Right atrium auricular region (tissue), 2 donors: ENCODE data around the gene TYW1. TPM values are rescaled to one million over a fixed set of nuclear protein-coding genes. Genes with fewer than 3 reads are reported as not detected.
"Not testable (repeated sequence)": the region's sequence is repeated elsewhere in the genome, so short reads cannot be mapped to it uniquely, and the experiment has no call there.

Source experiments
- DNase-seq: peaks from one replicate; pipeline ENCODE4 v3.0.0-alpha.2; 2019; ENCODE audit warnings: low spot score
- H3K27ac ChIP-seq, 2 donors: fragments of 200-600 bp; sonication (generic); 1 replicate in 1 of 2; 2 replicates in 1 of 2; pipeline ENCODE4 v1.5.1; 2016 to 2019
- H3K27me3 ChIP-seq, 2 donors: fragments of 200-600 bp; sonication (generic); one replicate each; pipeline versions ENCODE4 v1.5.1 to v1.6.0; 2017 to 2019
- H3K36me3 ChIP-seq: fragments of 200-600 bp; sonication (generic); one replicate; pipeline ENCODE4 v1.5.1; 2016
- H3K4me1 ChIP-seq, 2 donors: fragments of 200-600 bp; sonication (generic); one replicate each; pipeline versions ENCODE4 v1.5.1 to v1.6.0; 2017 to 2019
- H3K4me3 ChIP-seq, 2 donors: fragments of 200-600 bp; sonication (generic); 1 replicate in 1 of 2; 2 replicates in 1 of 2; pipeline ENCODE4 v1.5.1; 2017 to 2019; ENCODE audit warnings: mild to moderate bottlenecking in 1 of 2, moderate library complexity in 1 of 2
- H3K9me3 ChIP-seq, 2 donors: fragments of 200-600 bp; sonication (generic); one replicate each; pipeline ENCODE4 v1.5.1; 2019
- total RNA-seq, 2 donors: library from RNA; depleted of rRNA; stranded (reverse); fragments of >200 nt; gene quantifications; one replicate each; pipeline ENCODE4 v1.1.0, GENCODE V29; 2016
- TF ChIP-seq, protein P1 (sequence below), 2 donors: fragments of 200-600 bp; sonication (generic); IDR thresholded peaks; one replicate each; pipeline ENCODE4 v1.5.1; 2019; ENCODE audit warnings: antibody characterized with exemption in 2 of 2

The TYW1 gene
- total RNA-seq, 2 donors from 2014 or later, result 12.4 to 23.8 TPM

DNA sequence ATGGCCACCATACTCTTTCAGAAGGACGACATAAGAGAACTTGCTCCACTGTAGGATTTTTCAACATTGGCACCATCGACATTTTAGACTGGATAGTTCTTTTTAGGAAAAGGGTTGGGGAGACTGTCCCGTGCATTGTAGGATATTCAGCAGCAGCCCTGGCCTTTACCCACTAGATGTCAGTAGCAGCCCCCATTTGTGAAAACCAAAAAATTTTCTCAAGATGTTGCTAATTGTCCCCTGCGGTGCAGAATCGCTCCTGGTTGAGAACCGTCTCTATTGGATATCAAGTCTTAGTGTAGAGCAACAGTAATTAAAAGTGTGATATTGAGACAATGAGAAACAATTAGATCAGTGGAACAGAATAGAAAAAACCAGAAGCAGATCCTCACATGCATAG lies 180.1 kb downstream of the TYW1 start:
- not testable (repeated sequence) for H3K4me1 ChIP-seq, H3K27me3 ChIP-seq, H3K9me3 ChIP-seq, DNase-seq, H3K36me3 ChIP-seq, H3K4me3 ChIP-seq, H3K27ac ChIP-seq
- TF ChIP-seq, protein P1, sequence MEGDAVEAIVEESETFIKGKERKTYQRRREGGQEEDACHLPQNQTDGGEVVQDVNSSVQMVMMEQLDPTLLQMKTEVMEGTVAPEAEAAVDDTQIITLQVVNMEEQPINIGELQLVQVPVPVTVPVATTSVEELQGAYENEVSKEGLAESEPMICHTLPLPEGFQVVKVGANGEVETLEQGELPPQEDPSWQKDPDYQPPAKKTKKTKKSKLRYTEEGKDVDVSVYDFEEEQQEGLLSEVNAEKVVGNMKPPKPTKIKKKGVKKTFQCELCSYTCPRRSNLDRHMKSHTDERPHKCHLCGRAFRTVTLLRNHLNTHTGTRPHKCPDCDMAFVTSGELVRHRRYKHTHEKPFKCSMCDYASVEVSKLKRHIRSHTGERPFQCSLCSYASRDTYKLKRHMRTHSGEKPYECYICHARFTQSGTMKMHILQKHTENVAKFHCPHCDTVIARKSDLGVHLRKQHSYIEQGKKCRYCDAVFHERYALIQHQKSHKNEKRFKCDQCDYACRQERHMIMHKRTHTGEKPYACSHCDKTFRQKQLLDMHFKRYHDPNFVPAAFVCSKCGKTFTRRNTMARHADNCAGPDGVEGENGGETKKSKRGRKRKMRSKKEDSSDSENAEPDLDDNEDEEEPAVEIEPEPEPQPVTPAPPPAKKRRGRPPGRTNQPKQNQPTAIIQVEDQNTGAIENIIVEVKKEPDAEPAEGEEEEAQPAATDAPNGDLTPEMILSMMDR (IDR thresholded peaks at IDR 0.05), result peak; percentile 26 to 58

DNA sequence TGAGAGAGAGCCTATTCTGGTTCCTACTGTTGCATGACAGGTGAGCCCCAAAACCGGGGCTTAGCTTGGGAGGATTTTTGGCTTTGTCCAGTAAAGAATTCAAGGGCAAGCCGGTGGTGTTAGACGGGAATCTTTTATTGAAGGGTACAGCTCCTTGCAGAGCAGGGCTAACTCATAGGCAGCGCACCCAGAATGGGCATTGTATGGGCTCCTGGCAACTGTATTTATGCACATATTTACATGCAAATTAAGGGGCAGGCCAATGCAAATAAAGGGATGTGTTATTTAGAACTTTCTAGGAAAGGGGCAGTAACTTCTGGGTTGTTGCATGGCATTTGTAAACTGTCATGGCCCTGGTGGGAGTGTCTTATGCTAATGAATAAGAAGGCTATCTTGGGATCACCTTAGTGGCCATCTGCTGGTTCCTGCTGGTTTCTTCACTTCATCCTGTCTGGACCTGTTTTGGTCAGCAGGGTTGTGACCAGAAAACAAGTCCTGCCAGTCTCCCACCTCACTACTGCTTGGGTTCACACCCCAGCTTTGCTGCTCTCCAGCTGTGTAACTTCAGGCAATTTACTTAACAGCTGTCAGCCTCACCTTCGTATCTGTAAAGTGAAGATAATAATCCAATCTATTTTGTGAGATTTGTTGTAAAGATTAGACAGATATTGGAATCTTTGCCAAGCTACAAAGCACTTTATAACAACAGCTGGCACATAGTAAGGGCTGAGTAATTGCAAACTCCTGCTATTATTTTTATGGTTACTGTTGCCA lies 182.5 kb downstream of the TYW1 start:
- H3K9me3 ChIP-seq, H3K27ac ChIP-seq, H3K36me3 ChIP-seq, H3K27me3 ChIP-seq, DNase-seq, H3K4me3 ChIP-seq, H3K4me1 ChIP-seq: not testable (repeated sequence)

DNA sequence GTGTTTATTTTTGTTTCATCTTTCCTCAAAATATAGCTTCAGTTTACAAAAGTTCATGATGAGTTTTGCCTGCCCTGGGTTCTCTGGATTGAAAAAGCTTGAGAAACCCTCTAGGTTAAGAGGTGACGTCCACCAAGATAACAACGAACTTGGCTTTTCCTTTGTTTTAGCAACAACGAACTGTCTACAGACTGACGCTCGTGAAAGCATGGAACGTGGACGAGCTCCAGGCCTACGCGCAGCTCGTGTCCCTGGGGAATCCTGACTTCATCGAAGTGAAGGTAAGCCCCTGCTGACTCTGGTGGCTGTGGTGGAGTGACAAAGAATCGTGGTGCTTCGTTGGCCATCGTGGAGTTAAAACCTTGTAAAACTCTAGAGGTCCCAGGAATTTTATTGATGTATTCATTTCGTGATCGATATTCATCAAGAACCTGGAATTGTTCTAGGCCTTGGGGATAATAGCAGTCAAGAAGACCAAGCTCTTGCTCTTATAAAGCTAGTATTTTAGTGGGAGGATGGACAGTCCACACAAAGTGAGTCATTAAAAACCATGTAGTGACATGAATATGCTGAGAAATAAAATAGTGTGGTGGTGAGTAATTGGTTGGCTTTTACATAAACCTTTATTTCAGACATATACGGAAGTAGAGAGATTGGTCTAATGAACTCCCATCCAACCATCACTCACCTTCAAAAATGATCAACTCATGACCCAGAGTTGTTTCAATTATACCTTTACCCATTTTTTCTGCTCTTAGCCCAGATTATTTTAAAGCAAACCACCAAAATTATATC lies 186.5 kb downstream of the TYW1 start:
- H3K27ac ChIP-seq, result not testable (repeated sequence)

DNA sequence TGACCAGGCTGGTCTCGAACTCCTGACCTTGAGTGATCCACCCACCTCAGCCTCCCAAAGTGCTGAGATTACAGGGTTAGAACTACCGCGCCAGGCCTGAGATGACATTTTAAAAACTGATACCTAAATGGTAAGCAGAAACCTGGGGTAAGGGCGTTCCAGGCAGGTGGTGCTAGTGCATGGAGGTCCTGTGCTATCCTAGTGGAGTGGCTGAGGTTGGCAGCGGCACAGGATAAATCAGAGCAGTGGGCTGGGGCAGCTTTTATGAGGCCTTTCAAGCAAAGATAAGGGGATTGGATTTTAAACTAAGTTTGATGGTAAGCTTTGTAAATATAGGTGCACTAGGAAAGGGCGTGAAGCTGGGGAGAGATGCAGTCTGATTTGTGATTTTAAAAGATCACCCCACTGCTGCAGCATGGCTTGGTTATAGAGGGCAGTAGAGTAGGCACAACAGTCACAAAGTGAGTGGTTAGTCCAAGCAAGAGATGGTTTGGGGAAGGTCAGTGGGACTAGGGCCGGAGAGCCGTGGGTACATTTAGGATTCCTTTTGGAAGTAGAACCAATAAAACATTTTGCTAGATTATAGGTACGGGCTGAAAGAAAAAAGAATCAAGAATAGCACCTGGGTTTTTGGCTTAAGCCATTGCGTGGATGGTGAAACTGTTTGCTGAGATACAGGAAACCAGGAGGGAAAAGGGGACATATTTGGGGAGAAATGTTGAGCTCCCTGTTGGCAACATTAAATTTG lies 188.5 kb downstream of the TYW1 start:
- H3K27ac ChIP-seq, result peak overlapping the region in 1 of 2 donors; percentile 37
- not testable (repeated sequence) for H3K9me3 ChIP-seq, DNase-seq, H3K36me3 ChIP-seq, H3K4me1 ChIP-seq, H3K4me3 ChIP-seq, H3K27me3 ChIP-seq

More for the DNA sequence above, 186.5 kb downstream of the TYW1 start:
- not testable (repeated sequence) for H3K9me3 ChIP-seq, H3K36me3 ChIP-seq, H3K4me1 ChIP-seq, DNase-seq, H3K4me3 ChIP-seq, H3K27me3 ChIP-seq

DNA sequence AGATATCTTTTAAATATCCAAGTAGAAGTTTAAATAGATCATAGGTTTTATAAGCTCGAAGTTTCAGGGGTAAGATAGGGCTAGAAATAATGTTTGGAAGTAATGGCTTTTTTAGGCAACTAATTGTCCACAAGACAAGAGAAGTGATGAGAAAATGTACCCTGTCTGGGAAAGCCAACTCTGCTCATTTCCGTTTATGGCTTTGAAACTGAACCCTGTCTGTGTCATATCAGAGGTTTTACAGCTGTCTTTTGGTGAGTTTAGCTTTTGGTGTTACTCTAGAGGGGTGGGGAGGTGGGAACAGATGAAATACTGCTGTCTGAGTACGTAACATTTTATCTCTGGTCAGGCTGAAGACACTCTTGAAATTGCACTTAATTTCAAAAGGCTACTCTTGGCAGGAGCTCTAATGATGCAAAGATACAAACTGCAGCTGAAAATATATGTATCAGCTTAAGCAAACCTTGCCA lies 189.1 kb downstream of the TYW1 start:
- not testable (repeated sequence) for H3K4me1 ChIP-seq, DNase-seq, H3K27me3 ChIP-seq, H3K36me3 ChIP-seq, H3K4me3 ChIP-seq, H3K9me3 ChIP-seq
- H3K27ac ChIP-seq, result peak overlapping the region in 1 of 2 donors; percentile 37

DNA sequence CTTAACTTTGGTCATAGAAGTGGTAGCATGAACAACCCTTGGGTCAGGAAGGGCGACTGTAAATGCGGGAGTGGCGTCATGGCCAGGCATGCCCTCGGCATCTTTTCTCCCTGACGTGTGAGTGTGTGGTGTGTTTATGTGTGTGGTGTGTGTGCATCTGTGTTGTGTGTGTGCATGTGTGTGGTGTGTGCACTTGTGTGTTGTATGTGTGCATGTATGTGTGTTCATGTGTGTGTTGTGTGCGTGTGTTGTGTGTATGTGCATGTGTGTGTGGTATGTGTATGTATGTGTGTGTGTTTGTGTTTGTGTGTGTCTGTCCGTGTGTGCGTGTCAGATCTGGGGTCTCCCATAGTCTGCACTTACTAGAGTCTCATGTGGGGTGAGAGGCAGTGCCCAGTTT lies 192.5 kb downstream of the TYW1 start:
- not testable (repeated sequence) for H3K27ac ChIP-seq, H3K4me1 ChIP-seq, DNase-seq, H3K4me3 ChIP-seq, H3K9me3 ChIP-seq, H3K27me3 ChIP-seq, H3K36me3 ChIP-seq

DNA sequence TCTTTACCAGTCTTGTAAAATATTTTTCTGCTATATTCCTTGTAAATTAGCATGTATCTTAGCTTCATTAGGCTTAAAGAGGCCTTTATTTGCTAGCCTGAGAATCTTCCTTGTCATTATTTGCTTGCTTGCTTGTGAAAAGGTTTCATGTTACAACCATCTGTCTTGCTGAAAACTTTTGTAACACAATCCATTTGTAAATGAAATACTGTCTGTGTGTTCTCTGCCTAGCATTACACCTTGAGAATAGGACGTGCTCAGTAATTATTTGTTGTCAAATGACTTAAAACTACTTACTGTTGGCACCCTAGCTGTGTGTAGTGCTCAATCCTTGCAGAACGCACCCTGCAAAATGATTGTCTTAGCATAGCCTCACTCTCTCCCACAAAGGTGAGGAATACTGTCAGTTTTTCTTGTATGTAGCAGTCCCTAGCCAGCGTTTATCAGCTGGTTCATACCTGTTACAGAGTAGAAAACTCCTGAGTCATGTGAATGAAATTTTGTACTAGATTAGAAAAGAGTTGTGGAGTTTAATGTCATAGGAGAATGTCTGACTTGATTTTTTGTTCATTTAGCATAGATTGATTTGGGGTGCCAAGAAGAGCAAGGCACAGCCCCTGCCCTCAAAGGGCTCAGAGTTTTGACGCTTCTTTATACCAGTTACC lies 193.3 kb downstream of the TYW1 start:
- not testable (repeated sequence) for DNase-seq, H3K9me3 ChIP-seq, H3K4me3 ChIP-seq, H3K27ac ChIP-seq, H3K4me1 ChIP-seq, H3K27me3 ChIP-seq, H3K36me3 ChIP-seq

DNA sequence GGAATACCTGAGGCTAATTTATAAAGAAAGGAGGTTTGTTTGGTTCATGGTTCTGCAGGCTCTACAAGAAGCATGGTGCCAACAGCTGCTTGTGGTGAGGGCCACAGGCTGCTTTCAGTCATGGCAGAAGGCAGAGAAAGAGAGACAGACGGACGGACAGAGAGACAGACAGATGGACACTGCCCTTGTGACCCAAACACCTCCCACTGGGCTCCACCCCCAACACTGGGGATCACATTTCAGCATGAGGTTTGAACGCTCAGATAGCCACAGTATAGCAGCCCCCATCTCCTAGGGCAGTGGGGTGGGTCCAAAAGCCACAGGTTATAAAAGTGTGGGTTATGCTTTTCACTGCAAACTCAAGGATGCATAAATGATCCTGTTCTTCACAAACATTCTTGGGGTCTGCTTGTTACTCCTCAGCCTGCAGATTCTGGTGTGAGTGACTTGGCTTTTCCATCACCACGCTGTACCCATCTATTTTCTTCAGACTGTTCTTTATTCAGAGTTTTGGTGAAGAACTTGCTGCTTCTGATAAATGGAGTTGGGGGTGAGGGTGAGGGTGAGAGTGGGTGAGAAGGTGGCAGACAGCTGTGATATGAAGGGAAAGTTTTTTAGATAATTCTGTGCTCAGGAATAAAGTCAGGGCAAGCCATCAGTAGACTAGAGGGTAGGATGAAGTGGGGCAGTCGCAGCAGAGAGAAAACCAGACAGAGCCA lies 194.5 kb downstream of the TYW1 start:
- not testable (repeated sequence) for DNase-seq, H3K27ac ChIP-seq, H3K9me3 ChIP-seq, H3K4me1 ChIP-seq, H3K4me3 ChIP-seq, H3K27me3 ChIP-seq, H3K36me3 ChIP-seq

DNA sequence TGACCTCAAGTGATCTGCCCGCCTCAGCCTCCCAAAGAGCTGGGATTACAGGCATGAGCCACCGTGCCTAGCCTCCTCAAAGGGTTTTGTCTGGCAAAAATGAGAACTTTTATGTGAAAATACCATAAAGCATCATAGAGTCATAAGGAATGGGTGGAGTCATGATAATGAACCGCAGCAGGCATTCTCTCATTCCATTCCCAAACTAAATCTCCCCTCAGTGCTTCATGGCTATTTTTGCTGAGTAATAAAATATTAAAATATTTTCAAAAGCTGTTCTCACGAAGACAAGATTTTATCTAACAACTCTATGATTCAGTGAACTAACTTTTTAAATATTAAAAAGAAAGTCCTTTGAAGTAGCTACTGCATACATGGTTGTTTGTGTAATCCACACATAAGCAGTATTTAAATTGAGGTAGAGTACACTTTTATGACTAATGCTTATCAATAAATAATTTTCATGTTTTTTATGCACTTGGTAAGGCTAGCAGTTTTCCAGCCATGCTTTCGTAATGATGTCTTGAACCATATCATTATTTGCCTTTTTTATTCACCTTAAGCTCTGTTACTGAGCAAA lies 195.6 kb downstream of the TYW1 start:
- H3K9me3 ChIP-seq, H3K4me3 ChIP-seq, DNase-seq, H3K27me3 ChIP-seq, H3K36me3 ChIP-seq, H3K27ac ChIP-seq, H3K4me1 ChIP-seq: not testable (repeated sequence)

DNA sequence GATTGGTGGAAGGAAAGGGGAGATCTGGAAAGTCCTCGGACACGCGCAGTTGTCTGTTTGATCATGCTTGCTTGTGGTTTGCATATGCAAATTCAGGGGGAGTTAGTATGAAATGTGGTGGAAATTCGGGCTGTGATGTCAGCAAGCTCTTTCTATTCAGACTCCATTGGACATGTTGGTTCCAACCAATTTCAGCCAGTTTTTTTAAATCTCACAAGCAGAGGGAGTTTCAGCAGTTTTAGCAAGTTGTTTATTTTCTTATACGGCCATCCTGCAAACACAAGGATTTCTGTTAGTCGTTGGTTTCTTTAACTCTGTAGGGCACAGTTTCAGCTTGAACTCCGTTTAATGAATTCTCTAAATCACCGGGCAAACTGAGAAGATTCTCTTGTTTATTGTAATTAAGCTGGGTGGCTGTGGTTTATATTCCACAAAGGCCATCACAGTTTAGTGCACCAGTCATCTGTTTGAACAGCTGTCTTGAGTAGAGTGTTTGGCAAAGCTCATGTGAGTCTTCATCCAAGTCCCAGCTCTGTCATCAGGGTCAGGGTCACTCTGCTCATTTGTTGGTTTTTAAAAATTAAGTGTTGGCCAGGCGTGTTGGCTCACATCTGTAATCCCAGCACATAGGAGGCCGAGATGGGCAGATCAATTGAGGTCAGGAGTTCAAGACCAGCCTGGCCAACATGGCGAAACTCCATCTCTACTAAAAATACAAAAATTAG lies 196.4 kb downstream of the TYW1 start:
- H3K4me3 ChIP-seq, H3K27ac ChIP-seq, H3K9me3 ChIP-seq, DNase-seq, H3K36me3 ChIP-seq, H3K27me3 ChIP-seq, H3K4me1 ChIP-seq: not testable (repeated sequence)

DNA sequence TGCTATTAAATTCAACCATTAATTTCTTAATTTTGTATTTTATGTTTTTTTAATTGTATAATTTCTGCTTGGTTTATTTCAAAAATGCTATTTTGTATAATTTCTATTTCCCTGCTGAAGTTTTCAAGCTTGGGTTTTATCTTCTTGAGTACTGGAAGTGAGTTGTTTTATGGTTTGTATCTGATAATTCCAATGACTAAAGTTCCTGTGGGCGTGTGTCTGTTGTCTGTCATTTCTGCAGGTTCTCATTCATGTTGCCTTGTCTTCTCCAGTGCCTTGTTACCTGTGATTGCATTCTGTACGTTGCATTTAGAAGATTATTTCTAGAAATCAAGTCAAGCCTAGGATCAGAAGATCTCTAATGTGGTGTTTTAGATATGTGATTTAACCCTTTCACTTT lies 199.5 kb downstream of the TYW1 start:
- H3K4me1 ChIP-seq, H3K4me3 ChIP-seq, H3K36me3 ChIP-seq, H3K27me3 ChIP-seq, DNase-seq, H3K27ac ChIP-seq, H3K9me3 ChIP-seq: not testable (repeated sequence)
